ENCODE data around the gene TMEM179.
"Not testable (repeated sequence)": the region's sequence is repeated elsewhere in the genome, so short reads cannot be mapped to it uniquely, and the experiment has no call there.

TMEM179 gene

DNA sequence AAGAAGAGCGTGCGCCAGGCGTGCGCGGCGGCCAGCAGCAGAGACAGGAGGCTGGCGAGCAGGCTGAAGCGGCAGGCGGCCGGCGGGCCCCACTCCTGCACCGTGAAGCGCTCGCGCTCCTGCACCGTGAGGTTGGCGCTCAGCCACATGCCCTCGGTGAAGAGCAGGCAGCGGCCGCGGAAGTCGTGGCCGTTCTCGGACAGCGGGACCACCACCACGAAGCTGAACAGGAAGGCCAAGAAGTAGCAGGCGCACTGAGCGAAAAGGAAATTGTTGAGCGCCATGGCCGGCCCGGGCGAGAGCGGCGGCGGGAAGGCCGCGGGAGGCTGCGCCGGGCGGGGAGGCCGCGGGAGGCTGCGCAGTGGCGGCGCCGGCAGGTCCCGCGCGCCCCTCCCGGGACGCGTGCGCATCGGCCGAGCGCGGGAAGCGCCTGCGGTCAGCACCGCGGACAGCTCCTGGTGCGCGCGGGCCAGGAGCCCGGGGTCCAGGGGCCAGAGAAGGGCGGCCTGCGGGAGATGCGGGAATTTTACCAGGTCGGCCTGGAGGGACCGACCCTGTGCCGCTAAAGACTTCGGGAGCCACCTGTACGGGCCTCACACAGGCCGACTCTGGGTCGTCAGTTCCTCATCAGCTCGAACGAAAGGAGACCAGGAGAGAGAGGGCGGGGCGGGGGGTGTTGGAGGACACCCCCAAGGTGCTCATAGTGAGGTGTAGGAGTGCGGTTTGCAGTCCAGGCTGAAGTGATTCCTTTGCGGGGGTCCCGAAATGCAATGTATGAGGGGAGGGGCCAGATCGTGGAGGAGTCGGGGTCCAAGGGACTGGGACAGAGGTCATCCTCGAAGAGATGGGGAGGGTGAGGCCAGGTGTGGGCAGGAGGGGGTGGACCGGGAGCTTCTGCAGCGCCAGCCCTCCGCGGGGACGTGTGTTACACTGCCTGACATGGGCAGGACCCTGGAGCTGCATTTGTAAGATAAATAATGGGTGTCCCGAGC, at the start of gene TMEM179:
Gene TMEM179, minus strand, starts transcription at position 315 of the 992 bp plus-strand sequence. Its CDS starts 31 bp downstream, at position 284.
- no peak for DNase-seq (ENCODE audit: low read depth in 2 of 2)

DNA sequence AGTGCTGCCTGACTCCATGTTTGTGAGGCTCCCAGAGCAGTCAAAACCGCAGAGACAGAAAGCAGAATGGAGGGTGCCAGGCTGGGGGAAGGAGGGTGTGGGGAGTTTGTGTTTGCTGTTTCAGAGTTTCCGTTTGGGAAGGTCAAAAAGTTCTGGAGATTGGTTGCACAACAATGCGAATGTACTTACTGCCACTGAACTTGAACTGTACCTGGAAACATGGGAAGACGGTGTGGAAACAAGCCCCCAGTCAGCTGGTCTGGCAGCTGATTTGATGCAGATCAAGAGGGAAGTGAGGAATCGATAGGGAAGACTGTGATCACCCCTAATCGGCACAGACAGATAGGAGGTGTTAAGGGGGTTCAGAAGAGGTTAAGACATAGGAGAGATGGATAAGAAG, 49.5 kb upstream of the TMEM179 start:
- no peak for DNase-seq (ENCODE audit: low read depth in 2 of 2)

DNA sequence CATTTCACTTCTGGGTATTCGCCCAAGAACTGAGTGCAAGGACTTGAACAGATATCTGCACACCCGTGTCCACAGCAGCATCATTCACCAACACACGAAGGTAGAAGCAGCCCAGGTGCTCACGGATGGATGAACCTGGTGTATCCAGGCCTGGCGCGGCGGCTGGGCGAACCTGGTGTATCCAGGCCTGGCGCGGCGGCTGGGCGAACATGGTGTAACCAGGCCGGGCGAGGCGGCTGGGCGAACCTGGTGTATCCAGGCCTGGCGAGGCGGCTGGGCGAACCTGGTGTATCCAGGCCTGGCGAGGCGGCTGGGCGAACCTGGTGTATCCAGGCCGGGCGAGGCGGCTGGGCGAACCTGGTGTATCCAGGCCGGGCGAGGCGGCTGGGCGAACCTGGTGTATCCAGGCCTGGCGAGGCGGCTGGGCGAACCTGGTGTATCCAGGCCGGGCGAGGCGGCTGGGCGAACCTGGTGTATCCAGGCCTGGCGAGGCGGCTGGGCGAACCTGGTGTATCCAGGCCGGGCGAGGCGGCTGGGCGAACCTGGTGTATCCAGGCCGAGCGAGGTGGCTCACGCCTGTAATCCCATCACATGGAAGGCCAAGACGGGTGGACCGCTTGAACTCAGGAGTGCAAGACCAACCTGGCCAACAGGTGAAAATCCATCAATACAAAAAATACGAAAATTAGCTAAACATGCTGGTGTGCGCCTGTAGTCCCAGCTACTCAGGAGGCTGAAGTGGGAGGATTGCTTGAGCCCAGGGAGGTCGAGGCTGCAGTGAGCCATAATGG, 48.8 kb upstream of the TMEM179 start:
- DNase-seq (ENCODE audit: low read depth in 2 of 2), result not testable (repeated sequence)

DNA sequence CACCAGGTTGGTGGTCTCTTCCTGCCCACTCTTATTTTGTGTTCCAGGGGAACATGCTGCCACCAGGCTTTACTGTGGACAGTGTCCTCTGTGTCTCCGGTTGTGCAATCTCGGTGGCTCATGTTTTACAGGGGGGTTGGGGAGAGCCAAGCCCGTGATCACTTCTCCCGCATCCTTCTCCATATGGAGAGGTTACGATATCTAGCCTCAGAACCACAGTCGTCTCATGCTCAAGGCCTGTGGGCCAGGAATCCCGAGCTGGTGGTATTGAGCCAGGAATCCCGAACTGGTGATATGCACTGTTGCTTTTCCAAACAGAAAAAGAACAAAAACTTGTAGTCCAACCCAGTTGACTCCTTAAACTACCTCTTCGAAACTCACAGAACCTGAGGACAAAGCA, 47.8 kb upstream of the TMEM179 start:
- no peak for DNase-seq (ENCODE audit: low read depth in 2 of 2)

DNA sequence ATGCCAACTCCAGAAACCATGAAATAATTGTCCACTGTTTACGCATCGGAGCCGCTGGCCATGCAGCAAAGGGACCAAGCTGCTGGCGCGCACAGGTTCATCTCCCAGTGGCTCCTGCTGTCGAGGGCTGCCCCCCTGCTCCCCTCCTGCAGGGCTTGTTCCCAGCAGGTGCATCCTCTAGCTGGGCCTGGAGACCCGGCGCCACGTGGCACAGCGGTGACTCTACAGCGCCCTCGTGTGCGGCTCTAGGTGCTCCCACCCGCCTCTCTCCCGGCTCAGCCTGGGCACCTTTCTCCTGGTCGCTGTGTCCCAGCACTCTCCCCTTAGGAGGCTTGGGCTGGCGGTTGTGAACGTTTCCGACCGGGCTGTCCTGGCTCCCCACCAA, 47.3 kb upstream of the TMEM179 start:
- no peak for DNase-seq (ENCODE audit: low read depth in 2 of 2)

DNA sequence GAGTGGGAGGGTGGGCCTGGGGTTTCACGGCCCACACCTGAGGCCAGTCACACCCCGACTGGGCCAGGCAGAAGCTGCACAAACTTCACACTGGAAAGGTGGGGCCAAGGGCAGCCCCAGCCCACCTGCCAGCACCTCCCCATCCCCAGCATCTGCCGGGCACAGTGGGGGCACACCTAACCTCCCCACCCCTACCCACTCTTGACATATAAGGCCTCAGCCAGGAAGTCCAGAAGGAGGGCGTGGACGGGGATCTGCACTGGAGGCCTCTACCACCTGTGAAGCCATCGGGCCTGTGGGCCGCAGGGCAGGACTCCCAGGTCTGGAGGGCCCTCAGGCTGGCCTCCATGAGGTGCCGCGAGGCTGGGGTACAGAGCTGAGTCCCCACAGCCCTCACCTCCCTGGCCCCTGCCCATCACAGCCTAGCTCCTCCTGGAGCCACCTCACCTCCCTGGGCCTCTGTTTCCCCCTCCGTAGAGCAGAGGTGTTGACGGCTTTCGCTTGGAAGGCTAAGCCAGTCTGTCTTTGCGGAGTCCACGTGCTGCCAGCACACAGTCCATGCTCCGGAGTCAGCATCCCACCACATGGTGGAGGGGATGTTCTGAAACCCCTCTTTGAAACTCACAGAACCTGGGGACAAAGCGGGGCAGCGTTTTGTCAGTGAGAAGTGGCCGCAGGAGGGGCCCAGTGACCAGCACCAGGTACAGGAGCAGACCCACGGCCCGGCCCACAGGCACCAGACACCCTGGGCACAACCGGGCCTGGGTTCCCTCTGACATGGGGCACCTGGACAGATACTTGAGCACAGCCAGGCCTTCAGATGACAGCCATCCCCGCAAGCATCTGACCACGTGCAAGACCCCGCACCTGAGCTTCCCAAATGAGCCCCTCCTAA, 46.7 kb upstream of the TMEM179 start:
- no peak for DNase-seq (ENCODE audit: low read depth in 2 of 2)

DNA sequence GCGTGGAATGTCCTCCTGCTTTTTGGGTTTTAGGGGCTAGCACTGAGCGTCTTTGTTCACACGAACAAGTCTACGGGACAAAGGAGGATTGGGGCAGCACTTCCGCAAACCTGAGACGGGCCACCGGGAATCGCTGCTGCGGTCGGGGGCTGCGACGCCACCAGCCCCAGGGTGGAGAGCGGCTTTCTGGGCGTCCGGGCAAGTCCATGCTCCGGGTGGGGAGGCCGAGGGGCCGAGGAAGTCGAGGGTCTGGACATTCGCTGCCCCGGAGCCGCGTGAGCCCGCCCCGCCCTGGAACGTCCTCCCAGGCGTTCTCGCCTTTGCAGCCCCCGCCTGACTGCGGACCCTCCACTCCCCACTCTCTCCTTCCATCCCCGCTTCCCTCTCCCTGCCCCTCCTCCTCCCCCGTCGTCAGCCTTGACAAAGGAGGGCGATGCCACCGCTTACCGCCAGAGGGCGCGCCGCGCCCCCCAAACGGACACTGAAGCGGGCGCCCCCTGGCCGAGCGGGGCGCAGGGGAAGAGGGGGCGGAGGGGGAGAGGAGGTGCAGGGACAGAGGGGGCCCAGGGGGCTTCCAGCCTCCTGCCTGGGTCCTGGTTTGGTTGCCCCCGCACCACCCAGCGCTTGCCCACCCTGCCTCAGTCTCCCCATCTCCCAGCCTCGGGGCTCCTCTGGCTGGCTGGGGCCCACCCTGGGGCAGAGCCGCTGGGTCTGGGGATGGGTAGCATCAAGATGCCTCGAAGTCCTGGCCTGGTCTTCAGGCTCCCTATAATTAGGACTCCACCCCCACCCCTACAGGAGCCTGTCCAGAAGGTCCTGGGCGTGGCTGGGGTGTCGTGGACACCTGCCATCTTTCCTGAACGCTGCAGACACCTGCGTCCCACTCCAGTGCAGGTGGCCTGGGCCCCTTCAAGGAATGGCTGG, 45.7 kb upstream of the TMEM179 start:
- peak; percentile 50 to 56 for DNase-seq (ENCODE audit: low read depth in 2 of 2)

DNA sequence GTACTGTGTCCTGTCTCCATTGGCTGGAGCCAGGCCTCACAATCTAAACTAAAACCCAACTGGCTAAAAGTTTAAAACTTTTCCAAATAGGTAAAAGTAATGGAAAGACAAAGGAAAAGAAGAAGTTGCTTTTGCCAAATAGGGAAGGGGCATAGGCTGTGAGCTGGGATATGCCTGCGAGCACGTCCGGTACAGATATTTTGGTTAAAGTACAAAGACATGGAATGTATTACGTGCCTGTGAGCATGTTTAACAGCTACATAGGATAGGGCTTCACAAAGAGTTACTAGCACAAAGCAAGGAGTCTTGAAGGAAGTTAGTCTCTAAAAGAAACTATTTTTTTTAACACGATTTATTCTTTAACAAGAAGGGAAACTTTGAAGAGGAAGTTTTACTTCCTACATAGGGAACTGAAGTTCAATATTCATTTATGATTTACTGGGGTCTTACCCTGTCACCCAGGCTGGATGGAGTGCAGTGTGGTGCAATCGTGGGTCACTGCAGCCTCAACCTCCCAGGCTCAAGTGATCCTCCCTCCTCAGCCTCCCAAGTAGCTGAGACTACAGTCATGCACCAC, 43.0 kb upstream of the TMEM179 start:
- DNase-seq (ENCODE audit: low read depth in 2 of 2), result no peak

DNA sequence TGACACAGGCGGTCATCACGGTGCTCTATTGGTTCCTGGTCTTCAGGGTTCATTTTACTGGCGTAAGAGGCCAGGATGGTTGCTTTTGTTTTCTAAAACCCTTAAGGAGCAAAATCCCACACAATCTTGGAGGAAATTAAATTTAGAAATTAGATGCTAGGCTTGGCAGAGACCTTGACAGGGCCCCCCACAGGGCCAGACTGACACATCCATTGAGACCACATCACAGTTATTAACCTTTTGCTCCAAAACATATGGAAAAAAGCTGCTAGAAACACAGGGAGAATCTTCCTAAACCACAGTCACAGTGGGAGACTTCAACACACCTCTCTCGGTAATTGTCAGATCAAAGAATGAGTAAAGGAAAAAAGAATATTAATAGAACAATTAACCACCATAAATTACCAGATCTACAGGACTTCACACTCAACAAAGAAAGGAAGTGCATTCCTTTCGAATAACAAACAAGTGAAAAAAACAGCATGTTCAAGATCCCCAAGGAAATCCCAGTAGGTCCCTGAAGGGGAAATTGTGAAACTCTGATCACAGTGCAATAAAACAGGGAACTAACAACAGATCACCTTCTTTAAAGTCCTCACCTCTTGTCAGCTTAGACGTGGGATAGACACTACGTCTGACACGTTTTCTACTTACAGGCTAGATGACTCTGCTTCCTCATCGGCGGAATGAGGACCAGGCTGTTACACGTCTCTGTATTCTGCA, 40.2 kb upstream of the TMEM179 start:
- DNase-seq (ENCODE audit: low read depth in 2 of 2), result no peak

DNA sequence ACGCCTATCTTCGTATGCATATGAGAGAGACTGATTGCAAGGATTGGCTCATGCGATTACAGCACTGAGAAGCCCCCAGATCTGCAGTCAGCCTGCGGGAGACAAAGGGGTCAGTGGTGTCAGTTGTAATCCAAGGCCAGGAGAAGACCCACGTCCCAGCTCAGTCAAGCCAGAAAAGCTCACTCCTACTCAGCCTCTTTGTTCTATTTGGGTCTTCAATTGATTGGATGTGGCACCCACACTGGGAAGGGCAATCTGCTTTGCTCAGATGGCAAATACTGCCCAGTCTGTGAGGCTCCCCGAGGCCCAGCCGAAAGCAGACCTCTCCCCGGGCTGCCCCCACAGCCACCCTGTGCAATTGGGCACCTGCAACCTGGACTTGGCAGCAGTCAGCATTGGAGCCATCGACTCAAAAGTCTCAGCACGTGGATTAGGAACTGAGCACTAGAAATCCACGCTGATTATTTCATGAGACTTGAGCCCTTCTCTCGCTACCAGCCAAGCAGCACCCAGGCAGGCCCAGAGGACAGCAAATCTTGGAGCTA, 39.6 kb upstream of the TMEM179 start:
- no peak for DNase-seq (ENCODE audit: low read depth in 2 of 2)

DNA sequence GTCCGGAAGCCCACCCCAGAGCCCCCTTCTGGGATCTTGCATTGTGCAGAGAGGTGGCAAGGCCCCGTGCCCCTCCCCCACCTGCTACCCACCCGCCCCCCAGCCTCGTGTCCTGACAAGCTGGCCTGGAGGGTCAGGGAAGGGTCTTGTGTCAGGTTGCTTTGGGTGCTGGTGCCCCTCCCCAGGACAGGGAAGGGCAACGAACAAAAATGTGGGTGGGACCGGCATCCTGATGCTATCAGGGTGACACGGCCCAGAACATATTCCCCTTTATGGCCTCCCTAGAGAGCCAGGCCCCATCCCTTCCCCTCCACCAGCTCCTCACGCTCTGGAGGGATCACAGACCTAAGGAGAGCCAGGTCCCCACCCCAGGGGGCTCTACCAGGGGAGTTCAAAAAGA, 38.7 kb upstream of the TMEM179 start:
- DNase-seq (ENCODE audit: low read depth in 2 of 2), result no peak

DNA sequence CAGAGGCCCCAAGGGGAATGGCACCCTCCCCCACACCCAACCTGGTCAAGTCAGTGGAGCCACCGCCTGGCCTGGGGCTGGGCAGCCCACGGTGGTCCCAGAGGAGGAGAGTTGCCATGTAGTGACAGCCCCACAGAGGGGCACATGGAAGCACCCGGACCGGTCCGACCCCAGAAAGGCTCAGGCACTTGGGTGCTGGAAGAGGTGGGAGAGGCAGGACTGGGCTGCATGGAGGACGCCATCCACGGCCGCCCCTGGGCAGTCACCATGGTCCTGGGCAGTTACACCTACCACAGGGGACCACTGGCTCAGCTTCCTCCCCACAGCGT, 37.9 kb upstream of the TMEM179 start:
- no peak for DNase-seq (ENCODE audit: low read depth in 2 of 2)

DNA sequence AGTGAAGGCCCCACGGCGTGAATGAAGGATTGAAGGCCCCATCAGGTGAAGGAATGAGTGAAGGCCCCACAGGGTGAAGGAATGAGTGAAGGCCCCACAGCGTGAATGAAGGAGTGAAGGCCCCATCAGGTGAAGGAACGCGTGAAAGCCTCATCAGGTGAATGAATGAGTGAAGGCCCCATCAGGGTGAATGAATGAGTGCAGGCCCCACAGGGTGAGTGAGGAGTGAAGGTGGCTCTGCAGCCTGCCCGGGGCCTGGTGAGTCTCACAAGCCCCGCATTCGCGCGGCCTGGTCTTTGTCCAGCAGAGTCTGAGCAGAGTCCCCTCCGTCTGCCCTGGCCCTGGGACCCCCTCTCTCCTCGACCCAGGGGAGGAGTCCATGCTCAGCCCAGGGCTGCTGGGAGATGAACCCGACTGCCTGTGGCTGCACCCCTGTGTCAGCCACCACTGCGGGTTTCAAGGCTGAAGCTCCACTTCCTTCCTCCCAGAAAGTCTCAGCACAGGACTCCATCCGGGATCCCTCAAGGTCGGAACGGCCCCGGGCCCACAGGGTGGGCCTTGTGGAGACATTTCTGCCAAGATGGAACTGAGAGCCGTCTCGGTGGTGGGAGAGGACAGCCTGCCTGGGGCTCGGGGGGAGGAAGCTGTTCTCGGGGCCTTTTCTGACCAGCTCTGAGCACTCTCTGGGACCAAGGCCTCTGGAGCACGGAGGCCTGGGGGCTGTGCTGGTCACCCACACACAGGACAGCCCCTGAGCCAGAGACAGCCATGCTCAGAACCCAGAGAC, 37.4 kb upstream of the TMEM179 start:
- DNase-seq (ENCODE audit: low read depth in 2 of 2), result no peak

DNA sequence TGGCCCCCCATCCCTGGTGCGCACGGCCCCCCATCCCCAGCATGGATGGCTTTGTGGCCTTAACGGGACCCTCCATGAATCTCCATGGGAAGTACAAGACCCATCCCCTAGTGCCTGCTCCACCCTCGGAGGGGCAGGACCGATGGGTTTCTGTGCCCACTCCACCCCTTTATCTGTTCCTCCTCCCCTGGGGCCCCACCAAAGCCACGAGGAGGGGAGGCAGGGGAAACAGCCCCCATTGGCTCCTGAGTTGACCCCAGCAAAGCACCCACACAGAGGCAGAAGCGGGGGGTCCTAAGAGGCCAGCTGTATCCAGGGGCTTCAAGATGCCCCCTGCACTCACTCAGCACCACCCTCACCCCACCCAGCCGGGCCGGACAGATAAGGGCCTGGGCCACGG, 36.1 kb upstream of the TMEM179 start:
- no peak for DNase-seq (ENCODE audit: low read depth in 2 of 2)

DNA sequence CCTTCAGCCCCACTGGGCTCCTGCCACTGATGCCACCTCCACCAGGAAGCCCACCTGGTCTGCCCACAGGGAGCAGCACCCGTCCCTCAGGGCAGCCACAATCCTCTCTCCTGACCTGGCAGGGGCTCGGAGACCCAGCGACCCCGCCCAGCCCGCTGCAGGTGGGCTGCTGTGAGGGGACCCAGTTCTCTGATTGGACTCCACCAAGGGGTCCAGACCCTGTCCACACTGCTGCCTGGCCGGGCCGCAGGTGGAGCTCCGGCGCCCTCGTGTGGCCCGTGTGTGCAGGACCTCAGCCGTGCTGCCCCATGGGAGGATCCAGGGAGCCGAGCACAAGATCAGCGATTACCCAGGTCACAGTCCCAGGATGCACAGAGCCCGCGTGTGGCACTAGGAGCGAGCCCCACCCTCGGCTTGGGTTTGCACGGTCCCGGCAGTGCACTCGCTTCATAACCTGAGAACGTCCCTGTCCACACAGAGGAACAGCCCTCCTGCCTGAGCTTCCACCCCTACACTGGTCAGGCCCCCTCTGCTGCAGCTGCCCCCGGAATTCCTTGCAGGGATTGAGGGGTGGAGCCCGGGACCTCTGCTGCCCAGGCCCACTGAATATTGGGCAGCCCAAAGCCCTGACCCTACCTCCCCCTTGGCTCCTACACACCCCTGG, 35.4 kb upstream of the TMEM179 start:
- peak; percentile 28 to 31 for DNase-seq (ENCODE audit: low read depth in 2 of 2)

DNA sequence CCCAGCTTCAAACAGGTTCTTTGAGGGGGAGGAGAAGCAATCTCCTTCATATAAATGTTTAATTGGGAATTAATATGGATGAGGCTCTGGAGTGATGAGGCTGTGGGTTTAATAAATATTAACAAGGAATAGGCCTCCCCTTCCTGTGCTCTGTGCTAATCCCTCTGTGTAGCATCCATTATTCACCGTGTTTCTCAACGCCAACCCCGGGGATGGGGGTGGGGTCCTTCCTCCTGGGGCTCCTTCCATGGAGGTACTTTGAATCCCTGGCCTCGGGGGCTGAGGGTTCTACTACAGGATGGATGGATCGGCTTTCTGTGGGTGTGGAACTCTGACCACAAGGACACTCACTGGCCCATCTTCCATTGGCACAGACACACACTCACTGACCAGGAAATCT, 34.9 kb upstream of the TMEM179 start:
- DNase-seq (ENCODE audit: low read depth in 2 of 2), result no peak

DNA sequence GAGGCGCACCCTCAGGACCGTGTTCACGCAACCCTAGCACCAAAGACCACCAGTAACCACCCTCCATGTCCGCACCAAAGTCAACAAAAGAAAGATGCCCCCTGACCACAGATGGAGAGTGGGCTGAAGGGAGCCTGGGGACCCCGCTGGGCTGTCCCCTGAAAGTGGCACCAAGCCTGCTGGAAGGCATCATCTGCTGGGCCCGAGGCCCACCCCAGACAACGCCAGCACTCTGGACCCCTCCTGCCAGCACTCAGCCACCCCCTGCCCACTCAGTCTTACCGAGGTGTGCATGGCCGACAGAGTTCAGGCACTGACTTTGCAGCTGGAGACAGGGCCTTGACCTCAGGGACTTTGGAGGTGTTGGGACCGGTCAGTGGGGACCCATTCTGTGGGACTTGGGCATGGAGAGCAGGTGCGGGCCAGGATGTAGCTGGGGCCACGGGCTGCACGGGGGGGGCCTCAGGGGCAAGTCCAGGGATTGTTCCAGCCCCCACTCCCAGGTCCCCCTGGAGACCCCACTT, 34.4 kb upstream of the TMEM179 start:
- no peak for DNase-seq (ENCODE audit: low read depth in 2 of 2)

DNA sequence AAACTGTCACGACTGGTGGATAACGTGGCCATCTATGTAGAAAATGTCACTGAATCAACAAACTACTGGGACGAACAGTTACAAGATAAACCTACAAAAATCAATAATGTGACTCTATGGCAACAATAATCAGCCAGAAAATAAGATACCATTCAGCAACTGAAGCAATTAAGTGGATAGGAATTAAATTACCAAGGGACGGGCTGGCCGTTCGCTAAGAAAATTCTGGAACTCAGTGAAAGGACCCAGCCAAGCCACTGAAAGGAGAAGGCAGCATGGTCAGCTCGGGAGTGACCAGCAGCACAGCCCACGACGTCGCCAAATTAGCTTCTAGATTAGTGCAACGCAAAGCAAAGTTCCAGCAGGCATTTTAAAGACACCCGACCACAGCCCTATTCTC, 33.6 kb upstream of the TMEM179 start:
- DNase-seq (ENCODE audit: low read depth in 2 of 2), result no peak

All from activated CD4-positive, alpha-beta T cell treated with anti-CD3 and anti-CD28 coated beads for 24 hours (primary cell).